Immature natural killer cell (primary cell): ENCODE results near the gene CRKL. TPM values are rescaled to one million over a fixed set of nuclear protein-coding genes. Genes with fewer than 3 reads are reported as not detected.
A peak's percentile ranks its signal among the peaks of the same experiment; 100 is the strongest.

Source experiments
- DNase-seq, 3 donors: peaks; one replicate each; pipeline ENCODE4 v3.0.0; 2022; ENCODE audit warnings: mixed read lengths in 1 of 3
- H3K27ac Mint-ChIP-seq, 6 donors: one replicate each; pipeline ENCODE4 v1.8.0; 2020; ENCODE audit warnings: mixed read lengths in 6 of 6, mild to moderate bottlenecking in 5 of 6, inconsistent platforms in 4 of 6, moderate library complexity in 3 of 6
- H3K27me3 Mint-ChIP-seq, 3 donors: one replicate each; pipeline ENCODE4 v1.8.0; 2020 to 2021; ENCODE audit warnings: low read depth in 3 of 3, mild to moderate bottlenecking in 3 of 3, mixed read lengths in 3 of 3, moderate library complexity in 3 of 3, inconsistent platforms in 1 of 3
- H3K36me3 Mint-ChIP-seq, 3 donors: one replicate each; pipeline ENCODE4 v1.8.0; 2020; ENCODE audit warnings: mixed read lengths in 3 of 3, inconsistent platforms in 2 of 3, mild to moderate bottlenecking in 2 of 3
- H3K4me1 Mint-ChIP-seq, 2 donors: one replicate each; pipeline ENCODE4 v1.8.0; 2020; ENCODE audit warnings: inconsistent platforms in 2 of 2, mild to moderate bottlenecking in 2 of 2, mixed read lengths in 2 of 2, moderate library complexity in 1 of 2
- H3K4me3 Mint-ChIP-seq, 5 donors: one replicate each; pipeline ENCODE4 v1.8.0; 2020; ENCODE audit warnings: mild to moderate bottlenecking in 5 of 5, mixed read lengths in 5 of 5, inconsistent platforms in 3 of 5, moderate library complexity in 3 of 5
- H3K9me3 Mint-ChIP-seq, 6 donors: one replicate each; pipeline ENCODE4 v1.8.0; 2020; ENCODE audit warnings: mild to moderate bottlenecking in 6 of 6, mixed read lengths in 6 of 6, inconsistent platforms in 4 of 6, moderate library complexity in 3 of 6
- polyA plus RNA-seq, 3 donors: library from polyadenylated mRNA; unstranded; fragments of 300-500 nt; fragmentation: Illumina TruSeq; gene quantifications; one replicate each; pipeline ENCODE4 v1.2.3, GENCODE V29; 2021

Gene CRKL
- polyA plus RNA-seq, 3 donors from 2014 or later = 26.7 to 50.7 (median 43.1) TPM

- Mint-ChIP-seq H3K27ac (no peak overlapping the region), H3K36me3 (no peaks in the 10 kb centered on the region), H3K4me3 (no peak overlapping the region), H3K9me3 (no peaks in the 10 kb centered on the region), H3K27me3 (peaks cover 0 to 2% (median 2%) of the 10 kb centered on the region in 3 donors), H3K4me1 (no peaks in the 10 kb centered on the region)
- DNase-seq = no peak
These were observed 77.1 kb downstream of the CRKL start for GRCh38 chr22:20994128-20994901.

DNA sequence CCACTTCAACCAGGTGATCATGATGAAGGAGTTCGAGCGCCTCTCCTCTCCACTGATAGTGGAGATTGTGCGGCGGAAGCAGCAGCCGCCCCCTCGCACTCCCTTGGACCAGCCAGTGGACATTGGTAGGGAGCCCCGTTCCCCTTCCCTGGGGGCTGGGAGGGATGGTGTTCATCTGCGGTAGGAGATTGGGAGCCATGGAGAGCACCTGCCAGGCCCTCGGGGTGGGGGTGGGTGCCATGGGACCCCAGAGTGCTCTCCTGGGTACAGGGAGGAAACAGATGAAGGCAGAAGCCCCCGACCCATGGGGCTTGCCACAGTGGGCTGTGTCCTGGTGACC lies 77.7 kb downstream of the CRKL start:
- Mint-ChIP-seq H3K27me3 (peaks cover 0 to 2% (median 2%) of the 10 kb centered on the region in 3 donors), H3K27ac (no peak overlapping the region), H3K4me3 (no peak overlapping the region), H3K9me3 (no peaks in the 10 kb centered on the region), H3K36me3 (no peaks in the 10 kb centered on the region), H3K4me1 (no peaks in the 10 kb centered on the region)
- DNase-seq = no peak

GRCh38 chr22:20995329-20996030 lies 78.3 kb downstream of the CRKL start:
- no peak for DNase-seq
- peaks cover 3 to 4% of the 10 kb centered on the region in 2 donors for H3K4me1 Mint-ChIP-seq
- no peaks in the 10 kb centered on the region for H3K36me3 Mint-ChIP-seq
- peak overlapping the region in 1 of 6 donors; percentile 62 for H3K27ac Mint-ChIP-seq
- H3K4me3 Mint-ChIP-seq = no peak overlapping the region
- no peaks in the 10 kb centered on the region for H3K9me3 Mint-ChIP-seq
- H3K27me3 Mint-ChIP-seq = peaks cover 2% of the 10 kb centered on the region in 3 donors

- Mint-ChIP-seq H3K27ac (no peak overlapping the region), H3K27me3 (peaks cover 0 to 2% (median 2%) of the 10 kb centered on the region in 3 donors), H3K4me1 (peaks cover 8 to 10% of the 10 kb centered on the region in 2 donors), H3K9me3 (no peaks in the 10 kb centered on the region), H3K4me3 (no peak overlapping the region), H3K36me3 (no peaks in the 10 kb centered on the region)
- DNase-seq = no peak
These were observed 78.8 kb downstream of the CRKL start for GRCh38 chr22:20996031-20996410.

DNA sequence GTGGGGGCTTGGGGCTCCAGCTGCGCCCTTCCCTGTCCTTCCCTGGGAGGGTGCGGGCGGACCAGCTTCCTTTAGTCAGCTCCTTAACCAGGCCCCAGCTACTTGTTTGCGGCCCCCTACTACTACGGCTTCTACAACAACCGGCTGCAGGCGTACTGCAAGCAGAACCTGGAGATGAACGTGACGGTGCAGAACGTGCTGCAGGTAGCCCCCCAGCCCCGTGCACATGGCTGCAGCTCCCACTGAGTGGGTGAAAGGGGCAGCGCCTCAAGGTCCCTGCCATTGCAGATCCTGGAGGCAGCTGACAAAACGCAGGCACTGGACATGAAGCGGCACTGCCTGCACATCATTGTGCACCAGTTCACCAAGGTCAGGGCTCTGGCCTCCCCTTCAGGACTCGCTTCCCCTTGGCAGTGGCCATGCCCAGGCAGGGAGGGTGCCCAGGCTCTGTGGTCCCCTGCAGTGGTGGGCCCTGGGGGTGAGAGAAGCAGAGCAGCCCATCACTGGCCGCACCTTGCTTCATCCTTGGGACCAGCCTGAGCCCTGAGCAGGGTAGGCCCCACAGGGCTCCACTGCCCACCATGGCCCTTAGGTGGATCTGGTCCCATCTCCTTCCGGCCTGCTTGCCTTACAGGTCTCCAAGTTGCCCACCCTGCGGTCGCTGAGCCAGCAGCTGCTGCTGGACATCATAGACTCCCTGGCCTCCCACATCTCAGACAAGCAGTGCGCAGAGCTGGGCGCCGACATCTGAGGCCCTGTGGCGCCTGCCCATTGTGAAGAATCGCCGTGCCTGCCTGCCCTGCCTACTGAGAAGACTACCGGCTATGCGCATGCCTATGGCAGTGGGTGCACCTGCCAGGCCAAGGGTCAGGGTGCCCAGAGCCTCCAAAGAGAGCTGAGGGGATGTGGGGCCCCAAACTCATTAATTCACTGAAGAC lies 79.7 kb downstream of the CRKL start:
- Mint-ChIP-seq H3K9me3 (no peaks in the 10 kb centered on the region), H3K36me3 (no peaks in the 10 kb centered on the region), H3K27me3 (peaks cover 7 to 9% (median 8%) of the 10 kb centered on the region in 3 donors), H3K4me1 (peaks cover 15 to 17% of the 10 kb centered on the region in 2 donors), H3K4me3 (no peak overlapping the region), H3K27ac (no peak overlapping the region)
- no peak for DNase-seq

DNA sequence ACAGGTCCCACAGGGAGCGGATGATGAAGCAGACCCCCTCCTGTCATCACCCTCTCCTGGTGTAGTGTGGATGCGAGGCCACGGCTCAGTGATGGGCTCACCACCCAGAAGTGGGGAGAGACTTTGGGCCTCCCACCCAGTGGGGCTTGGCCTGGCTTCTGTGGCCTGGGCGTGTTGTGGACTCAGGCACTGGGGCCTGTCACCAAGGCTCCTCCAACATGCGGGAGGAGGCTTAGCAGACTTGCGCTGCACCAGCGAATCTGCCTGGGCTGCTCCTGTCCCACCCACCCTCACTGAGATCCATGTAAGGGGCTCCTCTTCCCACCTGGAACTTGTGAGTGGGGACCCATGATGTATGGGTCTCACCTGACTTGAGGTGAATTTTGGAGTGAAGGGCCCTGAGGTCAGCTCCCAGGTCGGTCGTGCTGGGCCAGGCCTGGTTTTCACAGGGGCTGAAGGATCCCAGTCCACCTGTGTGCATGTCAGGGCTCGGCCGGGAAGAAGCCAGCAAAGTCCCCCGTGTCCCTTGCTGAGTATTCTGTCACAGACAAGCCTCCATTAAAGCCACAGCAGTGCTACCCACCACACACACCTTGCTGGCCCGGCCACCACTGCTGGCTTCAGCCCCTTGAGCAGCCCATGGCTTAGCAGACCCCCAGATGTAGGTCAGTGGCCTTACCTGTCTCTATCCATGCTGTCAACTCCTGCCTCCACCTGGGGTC lies 80.5 kb downstream of the CRKL start:
- H3K9me3 Mint-ChIP-seq = no peaks in the 10 kb centered on the region
- H3K27ac Mint-ChIP-seq = no peak overlapping the region
- H3K27me3 Mint-ChIP-seq = peaks cover 10 to 11% (median 11%) of the 10 kb centered on the region in 3 donors
- no peak overlapping the region for H3K4me3 Mint-ChIP-seq
- H3K36me3 Mint-ChIP-seq = no peaks in the 10 kb centered on the region
- peaks cover 18 to 24% of the 10 kb centered on the region in 2 donors for H3K4me1 Mint-ChIP-seq
- no peak for DNase-seq

GRCh38 chr22:20998411-20999336 lies 81.5 kb downstream of the CRKL start:
- H3K27me3 Mint-ChIP-seq = peaks cover 10 to 14% (median 11%) of the 10 kb centered on the region in 3 donors
- no peaks in the 10 kb centered on the region for H3K36me3 Mint-ChIP-seq
- peak overlapping the region in 3 of 6 donors; percentile 46 to 82 (median 49) for H3K27ac Mint-ChIP-seq
- peaks cover 27 to 34% of the 10 kb centered on the region in 2 donors for H3K4me1 Mint-ChIP-seq
- H3K4me3 Mint-ChIP-seq = no peak overlapping the region
- H3K9me3 Mint-ChIP-seq = no peaks in the 10 kb centered on the region
- DNase-seq = no peak

- Mint-ChIP-seq H3K4me1 (peaks cover 28 to 35% of the 10 kb centered on the region in 2 donors), H3K27ac (peak overlapping the region in 3 of 6 donors; percentile 46 to 100 (median 97)), H3K4me3 (peak overlapping the region in 1 of 5 donors; percentile 86), H3K27me3 (peaks cover 10 to 14% (median 11%) of the 10 kb centered on the region in 3 donors), H3K36me3 (no peaks in the 10 kb centered on the region), H3K9me3 (no peaks in the 10 kb centered on the region)
- DNase-seq = no peak
These were observed 82.4 kb downstream of the CRKL start for GRCh38 chr22:20999350-21000206.

DNA sequence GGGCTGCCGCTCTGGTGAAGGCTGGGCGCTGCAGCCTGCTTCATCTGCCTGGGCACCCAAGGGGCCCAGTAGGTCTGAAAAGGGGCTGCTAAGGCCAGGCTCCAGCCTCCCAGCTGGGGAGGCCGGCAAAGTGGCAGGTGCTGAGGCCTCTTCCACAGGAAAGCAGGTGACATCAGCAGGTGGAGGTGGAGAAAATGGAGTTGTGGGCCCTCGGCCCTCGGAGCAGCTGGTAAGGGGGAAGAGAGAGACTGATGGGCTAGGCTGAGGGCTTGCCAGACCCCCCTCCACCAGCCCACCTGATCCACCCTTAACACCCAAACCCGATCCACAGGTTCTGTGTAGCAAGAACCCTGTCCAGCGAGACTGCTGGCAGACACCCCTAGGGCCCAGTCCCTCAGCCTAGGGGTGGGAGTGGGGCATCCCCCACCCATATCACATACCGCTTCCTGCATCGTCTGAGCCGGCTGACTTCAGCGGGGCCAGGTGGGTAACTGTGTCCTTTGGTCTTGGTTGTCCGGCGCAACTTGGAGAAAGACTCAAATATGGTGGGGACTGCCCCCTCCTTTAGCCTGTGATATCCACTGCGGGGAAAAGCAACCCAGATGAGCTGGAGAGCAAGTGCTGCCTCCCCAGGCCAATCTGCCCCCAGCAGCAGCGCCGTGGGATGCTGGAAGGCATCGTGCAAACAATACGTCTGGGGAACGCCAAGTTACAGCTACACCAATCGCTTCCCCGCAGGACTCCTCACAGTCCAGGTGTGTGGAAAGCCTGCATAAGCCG lies 83.2 kb downstream of the CRKL start:
- no peaks in the 10 kb centered on the region for H3K9me3 Mint-ChIP-seq
- H3K27me3 Mint-ChIP-seq = peaks cover 10 to 14% (median 11%) of the 10 kb centered on the region in 3 donors
- no peak for DNase-seq
- peak overlapping the region; percentile 97 to 100 (median 99) for H3K27ac Mint-ChIP-seq
- H3K36me3 Mint-ChIP-seq = no peaks in the 10 kb centered on the region
- H3K4me1 Mint-ChIP-seq = peaks cover 28 to 35% of the 10 kb centered on the region in 2 donors
- H3K4me3 Mint-ChIP-seq = peak overlapping the region; percentile 86 to 98 (median 95)

- DNase-seq = no peak
- Mint-ChIP-seq H3K36me3 (no peaks in the 10 kb centered on the region), H3K27ac (peak overlapping the region; percentile 97 to 100 (median 99)), H3K4me1 (peaks cover 28 to 35% of the 10 kb centered on the region in 2 donors), H3K27me3 (peaks cover 10 to 14% (median 11%) of the 10 kb centered on the region in 3 donors), H3K9me3 (no peaks in the 10 kb centered on the region), H3K4me3 (peak overlapping the region; percentile 86 to 98 (median 95))
These were observed 83.9 kb downstream of the CRKL start for GRCh38 chr22:21000987-21001600.
